GM20000 (cell line): ENCODE data around the gene MYMK.

ENCODE experiments used
- DNase-seq: peaks from one replicate; pipeline ENCODE4 v3.0.0; 2012; ENCODE audit warnings: low spot score
- TF ChIP-seq, protein P1 (sequence below): IDR thresholded peaks from 2 replicates; pipeline ENCODE4 v1.5.1; 2012; ENCODE audit warnings: mild to moderate bottlenecking, control low read depth; ENCODE audit errors: extremely low read depth, missing control alignments

The MYMK gene

DNA sequence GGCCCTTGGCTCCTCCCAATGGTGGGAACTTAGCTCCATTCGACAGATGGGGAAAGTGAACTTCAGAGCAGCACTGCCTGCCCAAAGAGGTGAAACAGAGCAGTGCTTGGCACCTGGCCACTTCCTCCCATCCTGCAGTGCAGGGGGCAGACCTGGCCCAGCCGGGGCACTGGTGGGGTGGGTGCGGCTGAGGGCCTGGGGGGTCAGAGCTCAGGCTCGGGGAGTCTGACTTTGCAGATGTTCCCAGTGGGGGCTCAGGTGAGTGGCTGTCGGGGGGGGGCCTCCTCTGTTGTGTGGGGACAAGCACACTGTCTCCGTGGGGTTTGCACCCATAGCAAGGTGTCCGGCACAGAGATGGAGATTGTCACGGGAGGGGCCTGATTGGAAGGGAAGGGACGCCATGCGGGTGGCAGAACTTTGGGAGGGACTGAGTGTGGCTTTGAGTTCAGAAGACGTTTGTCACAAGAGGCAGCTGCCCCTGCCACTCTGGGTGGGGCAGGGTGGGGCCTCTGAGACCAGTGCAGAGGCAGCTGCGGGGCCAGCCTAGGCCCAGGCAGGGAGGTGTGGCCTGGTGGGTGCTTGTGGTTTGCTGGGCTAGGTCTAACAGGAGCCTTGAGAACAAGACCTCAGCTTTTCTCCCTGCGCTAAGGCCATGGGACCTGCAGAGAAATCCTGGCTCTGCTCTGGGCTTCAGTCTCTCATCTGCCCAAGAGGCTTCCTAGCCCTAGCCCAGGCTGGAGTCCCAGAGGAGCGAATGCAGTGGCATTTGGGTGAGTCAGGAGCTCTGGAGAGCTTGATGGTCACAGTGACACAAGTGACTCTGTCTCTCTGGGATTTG lies 2.5 kb downstream of the MYMK start:
- DNase-seq, result no peak
- TF ChIP-seq, protein P1, sequence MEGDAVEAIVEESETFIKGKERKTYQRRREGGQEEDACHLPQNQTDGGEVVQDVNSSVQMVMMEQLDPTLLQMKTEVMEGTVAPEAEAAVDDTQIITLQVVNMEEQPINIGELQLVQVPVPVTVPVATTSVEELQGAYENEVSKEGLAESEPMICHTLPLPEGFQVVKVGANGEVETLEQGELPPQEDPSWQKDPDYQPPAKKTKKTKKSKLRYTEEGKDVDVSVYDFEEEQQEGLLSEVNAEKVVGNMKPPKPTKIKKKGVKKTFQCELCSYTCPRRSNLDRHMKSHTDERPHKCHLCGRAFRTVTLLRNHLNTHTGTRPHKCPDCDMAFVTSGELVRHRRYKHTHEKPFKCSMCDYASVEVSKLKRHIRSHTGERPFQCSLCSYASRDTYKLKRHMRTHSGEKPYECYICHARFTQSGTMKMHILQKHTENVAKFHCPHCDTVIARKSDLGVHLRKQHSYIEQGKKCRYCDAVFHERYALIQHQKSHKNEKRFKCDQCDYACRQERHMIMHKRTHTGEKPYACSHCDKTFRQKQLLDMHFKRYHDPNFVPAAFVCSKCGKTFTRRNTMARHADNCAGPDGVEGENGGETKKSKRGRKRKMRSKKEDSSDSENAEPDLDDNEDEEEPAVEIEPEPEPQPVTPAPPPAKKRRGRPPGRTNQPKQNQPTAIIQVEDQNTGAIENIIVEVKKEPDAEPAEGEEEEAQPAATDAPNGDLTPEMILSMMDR, result no peak

GRCh38 chr9:133521122-133522072 lies 3.4 kb downstream of the MYMK start:
- TF ChIP-seq, protein P1, result no peak
- DNase-seq, result no peak

DNA sequence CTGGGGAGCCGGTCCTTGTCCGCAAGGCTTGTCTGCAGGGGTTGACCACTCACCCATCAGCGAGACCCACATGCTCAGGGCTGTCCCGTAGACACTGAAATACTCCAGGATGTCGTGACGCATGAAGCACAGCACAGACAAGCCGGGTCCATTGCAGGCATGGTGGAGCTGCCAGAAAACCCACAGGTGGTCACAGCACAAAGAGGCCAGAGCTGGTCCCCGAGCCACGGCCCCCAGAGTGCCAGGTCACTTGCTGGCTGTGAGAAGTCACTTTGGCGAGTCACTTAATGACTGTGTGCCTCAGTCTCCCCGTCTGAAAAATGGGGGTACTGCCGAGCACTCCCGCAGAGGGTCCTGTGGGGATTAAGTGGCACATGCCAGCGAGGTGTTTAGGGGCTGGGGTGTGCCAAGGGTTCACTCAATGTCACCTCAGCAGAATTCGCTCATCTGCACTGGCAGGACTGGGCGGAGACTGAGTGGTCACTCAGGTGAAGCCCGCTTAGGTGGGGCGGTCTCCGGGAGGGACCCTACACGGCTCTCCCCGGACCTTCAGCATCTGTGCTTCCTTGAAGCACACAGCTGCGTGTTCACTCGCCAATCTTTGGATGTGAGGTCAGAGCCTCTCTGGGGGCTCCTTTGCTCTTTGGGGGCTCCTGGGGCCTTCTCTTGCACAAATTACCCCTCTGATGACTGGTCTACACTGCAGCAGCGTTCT lies 4.5 kb downstream of the MYMK start:
- TF ChIP-seq, protein P1, result no peak
- no peak for DNase-seq

DNA sequence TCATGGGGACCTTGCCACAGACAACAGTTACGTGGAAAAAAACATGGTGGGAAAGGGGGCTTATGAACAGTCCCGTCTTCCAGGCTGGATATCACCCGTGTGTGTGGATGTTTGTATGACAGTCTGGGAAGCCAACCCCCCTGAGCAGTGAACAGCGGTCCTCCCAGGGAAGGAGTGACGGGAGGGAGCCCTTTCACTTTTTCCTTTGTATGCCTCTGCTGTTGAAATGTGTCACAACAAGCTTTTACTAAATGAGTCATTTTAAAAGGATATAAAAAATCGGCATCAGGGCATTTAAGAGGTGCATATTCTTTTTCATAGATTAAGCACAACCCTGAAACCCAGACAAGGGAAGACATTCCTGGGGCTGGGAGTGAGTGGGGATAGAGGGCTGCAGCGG lies 5.1 kb downstream of the MYMK start:
- no peak for DNase-seq
- TF ChIP-seq, protein P1, result no peak

DNA sequence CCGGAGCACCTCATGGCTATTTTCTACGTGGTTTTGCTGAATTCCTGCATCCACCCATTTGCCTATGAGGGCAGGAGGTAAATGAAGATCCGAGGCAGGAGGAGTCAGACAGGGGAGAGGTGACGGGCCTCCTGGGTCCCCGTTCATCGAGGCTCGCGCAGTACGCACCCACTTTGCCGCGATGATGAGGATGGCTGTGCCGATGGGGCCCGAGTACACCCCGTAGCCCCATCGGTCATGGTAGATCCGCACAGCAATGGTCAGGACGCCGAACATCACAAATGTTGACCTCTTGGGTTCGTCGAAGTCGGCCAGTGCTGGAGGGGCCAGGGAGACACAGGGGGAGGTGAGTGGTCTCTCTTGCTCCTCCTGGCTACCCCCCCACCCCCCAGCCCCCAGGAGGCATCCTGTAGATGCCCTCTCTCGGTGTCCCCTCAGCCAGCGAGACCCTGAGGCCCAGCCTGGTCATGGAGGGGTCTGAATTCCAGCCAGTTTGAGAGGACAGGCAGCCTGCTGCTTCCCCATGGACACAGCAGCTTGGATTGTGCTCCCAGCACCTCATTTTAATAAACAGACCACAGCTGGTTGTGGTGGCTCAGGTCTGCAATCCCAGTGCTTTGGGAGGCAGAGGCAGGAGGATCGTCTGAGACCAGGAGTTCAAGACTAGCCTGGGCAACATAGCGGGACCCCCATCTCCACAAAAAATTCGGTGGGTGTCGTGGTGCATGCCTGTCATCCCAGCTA lies 5.9 kb downstream of the MYMK start:
- DNase-seq, result no peak
- TF ChIP-seq, protein P1, result no peak

GRCh38 chr9:133518200-133518599 lies 6.6 kb downstream of the MYMK start:
- TF ChIP-seq, protein P1, result no peak
- no peak for DNase-seq
